KMS-11 (cell line): ENCODE results near the gene MTHFSD.

Experiments
- H2AFZ ChIP-seq: fragments of 200-600 bp; sonication (generic); 2 replicates; pipeline ENCODE4 v1.6.1; 2016; ENCODE audit warnings: antibody characterized with exemption, mixed run types, low read depth
- H3K27ac ChIP-seq: fragments of 200-600 bp; sonication (generic); 2 replicates; pipeline ENCODE4 v1.6.1; 2016; ENCODE audit warnings: mild to moderate bottlenecking, mixed run types
- H3K27me3 ChIP-seq: fragments of 200-600 bp; sonication (generic); 2 replicates; pipeline ENCODE4 v1.6.1; 2017; ENCODE audit warnings: mild to moderate bottlenecking, low read depth, mixed run types, moderate library complexity; ENCODE audit not compliant: insufficient read depth
- H3K36me3 ChIP-seq: fragments of 200-600 bp; sonication (generic); 2 replicates; pipeline ENCODE4 v1.6.1; 2017; ENCODE audit warnings: mild to moderate bottlenecking, mixed run types; ENCODE audit not compliant: insufficient read depth
- H3K4me1 ChIP-seq: fragments of 200-600 bp; sonication (generic); 2 replicates; pipeline ENCODE4 v1.6.1; 2016; ENCODE audit warnings: mild to moderate bottlenecking, low read depth, mixed run types; ENCODE audit not compliant: poor library complexity, severe bottlenecking
- H3K4me2 ChIP-seq: fragments of 200-600 bp; sonication (generic); 2 replicates; pipeline ENCODE4 v1.7.0; 2016; ENCODE audit warnings: mild to moderate bottlenecking, mixed run types
- H3K4me3 ChIP-seq: fragments of 200-600 bp; sonication (generic); IDR thresholded peaks from 2 replicates; pipeline ENCODE4 v1.6.1; 2017; ENCODE audit warnings: low read depth, low read length, mixed read lengths; ENCODE audit not compliant: insufficient read depth
- H3K79me2 ChIP-seq: fragments of 200-600 bp; sonication (generic); 2 replicates; pipeline ENCODE4 v1.6.1; 2016; ENCODE audit warnings: low read depth, mixed run types; ENCODE audit not compliant: insufficient read depth
- H3K9ac ChIP-seq: fragments of 200-600 bp; sonication (generic); 2 replicates; pipeline ENCODE4 v1.6.1; 2016; ENCODE audit warnings: mild to moderate bottlenecking, mixed run types
- H4K20me1 ChIP-seq: fragments of 200-600 bp; sonication (generic); 2 replicates; pipeline ENCODE4 v1.6.1; 2016; ENCODE audit warnings: mild to moderate bottlenecking, mixed run types; ENCODE audit not compliant: insufficient read depth
- CTCF ChIP-seq: fragments of 200-600 bp; sonication (generic); conservative IDR thresholded peaks from 2 replicates; pipeline ENCODE4 v1.6.1; 2017; ENCODE audit warnings: low read depth, mild to moderate bottlenecking, antibody characterized with exemption, low read length, moderate library complexity, mixed read lengths

MTHFSD gene

GRCh38 chr16:86538196-86538780 is 16.7 kb downstream of the MTHFSD start:
- Histone ChIP-seq H3K4me3 (no peak overlapping the region), H3K27ac (no peak overlapping the region), H3K4me1 (no peaks in the 10 kb centered on the region), H3K9ac (no peak overlapping the region), H2AFZ (no peak overlapping the region), H3K27me3 (no peaks in the 10 kb centered on the region), H3K79me2 (no peaks in the 10 kb centered on the region), H4K20me1 (no peaks in the 10 kb centered on the region), H3K36me3 (no peaks in the 10 kb centered on the region; the same call in 1 of the 2 replicates), H3K4me2 (no peak overlapping the region)
- no peak for TF ChIP-seq CTCF

- H3K27ac ChIP-seq = no peak overlapping the region
- no peak overlapping the region for H3K4me2 ChIP-seq
- no peak for TF ChIP-seq CTCF
- no peaks in the 10 kb centered on the region for H3K27me3 ChIP-seq
- H3K36me3 ChIP-seq = no peaks in the 10 kb centered on the region; the same call in 1 of the 2 replicates
- no peaks in the 10 kb centered on the region for H3K4me1 ChIP-seq
- no peaks in the 10 kb centered on the region for H3K79me2 ChIP-seq
- no peak overlapping the region for H2AFZ ChIP-seq
- H4K20me1 ChIP-seq = no peaks in the 10 kb centered on the region
- no peak overlapping the region for H3K4me3 ChIP-seq
- no peak overlapping the region for H3K9ac ChIP-seq
Measured at GRCh38 chr16:86537486-86537885, 17.5 kb downstream of the MTHFSD start.

- Histone ChIP-seq H3K27ac (no peak overlapping the region), H4K20me1 (no peaks in the 10 kb centered on the region), H3K4me3 (no peak overlapping the region), H2AFZ (no peak overlapping the region), H3K9ac (no peak overlapping the region), H3K79me2 (no peaks in the 10 kb centered on the region), H3K27me3 (no peaks in the 10 kb centered on the region), H3K36me3 (no peaks in the 10 kb centered on the region; the same call in 1 of the 2 replicates), H3K4me1 (no peaks in the 10 kb centered on the region), H3K4me2 (no peak overlapping the region)
- no peak for TF ChIP-seq CTCF
Measured at GRCh38 chr16:86536621-86537020, 18.4 kb downstream of the MTHFSD start.

- no peak overlapping the region for H2AFZ ChIP-seq
- TF ChIP-seq CTCF = no peak
- H3K9ac ChIP-seq = no peak overlapping the region
- H3K27me3 ChIP-seq = no peaks in the 10 kb centered on the region
- H4K20me1 ChIP-seq = no peaks in the 10 kb centered on the region
- H3K4me2 ChIP-seq = no peak overlapping the region
- no peaks in the 10 kb centered on the region; the same call in 1 of the 2 replicates for H3K36me3 ChIP-seq
- no peak overlapping the region for H3K4me3 ChIP-seq
- H3K79me2 ChIP-seq = no peaks in the 10 kb centered on the region
- no peaks in the 10 kb centered on the region for H3K4me1 ChIP-seq
- no peak overlapping the region for H3K27ac ChIP-seq
Measured at GRCh38 chr16:86534779-86535615, 20.0 kb downstream of the MTHFSD start.
